ENCODE data around the gene TMEM273. TPM values are rescaled to one million over a fixed set of nuclear protein-coding genes. Genes with fewer than 3 reads are reported as not detected.

TMEM273 gene
- total and polyA plus RNA-seq, 2 of the 4 experiments (the other 2 are of a cell fraction) = not detected

GRCh38 chr10:49164559-49165188 is 23.5 kb downstream of the TMEM273 start:
- intact Hi-C loops (cut with micrococcal nuclease) = loop anchor here (1.0 to 10.0 kb wide), 3 partner anchors 183 to 507 kb away; no protein-coding TSS in a partner anchor
- no peak overlapping the region for H3K14ac ChIP-seq (replicated peaks; ENCODE audit: low read depth, low read length)
- ChIA-PET CTCF (interaction anchor here (0.9 to 1.1 kb wide), 4 partner anchors 10 to 189 kb away, joined by 3 to 5 read pairs (median 4); no protein-coding TSS in a partner anchor), POLR2A (ENCODE audit: unreplicated experiment) (no interaction called here)
- H3K9ac ChIP-seq (ENCODE audit: low read depth, low read length) = no peak overlapping the region
- peaks cover 13% of the 10 kb centered on the region for H3K4me1 ChIP-seq (ENCODE audit: control insufficient read depth, insufficient read depth, low read length)
- H3K4me2 ChIP-seq (ENCODE audit: low read depth, low read length) = no peak overlapping the region
- no peak overlapping the region for H3K27ac ChIP-seq (ENCODE audit: insufficient read depth, low read length)
- 75% methylated on average over 3 of the region's 9 CpGs; no CpG with 5 or more reads in 1 of the 2 experiments for WGBS, 2 experiments (ENCODE audit: extremely low coverage in 2 of 2, insufficient read length in 1 of 2)
- dilution Hi-C loops (cut with HindIII; ENCODE audit: low sequenced_read_pairs, unreplicated experiment) = no loop called here
- H3K27me3 ChIP-seq (ENCODE audit: control insufficient read depth, insufficient read depth, low read length) = no peaks in the 10 kb centered on the region
- DNase-seq (peak; percentile 35), ATAC-seq (ENCODE audit: low read depth) (0 out of 2 replicates have a peak, but pooled peaks have one; percentile 31)
- H2BK5ac ChIP-seq (ENCODE audit: low read depth, low read length, poor library complexity, severe bottlenecking) = no peak overlapping the region
- in situ Hi-C loops (cut with MboI; ENCODE audit: low sequenced_read_pairs) = no loop called here
- no peak overlapping the region for H4K91ac ChIP-seq (ENCODE audit: insufficient read depth, low read depth, low read length)
- no peak overlapping the region for H4K8ac ChIP-seq (ENCODE audit: low read depth in 2 of 2, low read length in 2 of 2)
- H4K20me1 ChIP-seq (ENCODE audit: insufficient read depth, low read length) = no peaks in the 10 kb centered on the region
- no peak overlapping the region for H3K4me3 ChIP-seq (ENCODE audit: insufficient read depth, low read depth, low read length)
- no peak overlapping the region for H2AFZ ChIP-seq (replicated peaks; ENCODE audit: low read length, poor library complexity)
- no peak overlapping the region for H3K18ac ChIP-seq (ENCODE audit: low read depth, low read length)
- H3K4ac ChIP-seq (ENCODE audit: low read depth, low read length) = no peak overlapping the region
- peak overlapping the region; percentile 8; the same call in 1 of the 2 replicates for H2AK5ac ChIP-seq (ENCODE audit: low read depth, low read length)
- H3K79me1 ChIP-seq (ENCODE audit: low read depth in 1 of 2, low read length in 2 of 2) = no peaks in the 10 kb centered on the region
- no peak overlapping the region for H2AK9ac ChIP-seq (replicated peaks; ENCODE audit: low read depth, low read length, poor library complexity)
- H3K56ac ChIP-seq (ENCODE audit: extremely low read depth, insufficient read depth, low read length) = no peak overlapping the region
- peaks cover 14% of the 10 kb centered on the region for H3K9me1 ChIP-seq (ENCODE audit: insufficient read depth, low read length)
- no peak overlapping the region for H2BK20ac ChIP-seq (ENCODE audit: low read depth, low read length)
- no peak overlapping the region for H2BK15ac ChIP-seq (ENCODE audit: low read depth, low read length)
- no peak for TF ChIP-seq MAFK (IDR thresholded peaks at IDR 0.05; ENCODE audit: low read depth, low read length)
- no peak for TF ChIP-seq POLR2A (IDR thresholded peaks at IDR 0.05; ENCODE audit: low read depth, low read length)
- TF ChIP-seq CHD1 (IDR thresholded peaks at IDR 0.05; ENCODE audit: low read depth, low read length) = no peak
- TF ChIP-seq FOS (IDR thresholded peaks at IDR 0.05; ENCODE audit: low read depth, low read length) = no peak
- TF ChIP-seq BHLHE40 (IDR thresholded peaks at IDR 0.05; ENCODE audit: low read depth, low read length) = no peak
- TF ChIP-seq, protein P1, sequence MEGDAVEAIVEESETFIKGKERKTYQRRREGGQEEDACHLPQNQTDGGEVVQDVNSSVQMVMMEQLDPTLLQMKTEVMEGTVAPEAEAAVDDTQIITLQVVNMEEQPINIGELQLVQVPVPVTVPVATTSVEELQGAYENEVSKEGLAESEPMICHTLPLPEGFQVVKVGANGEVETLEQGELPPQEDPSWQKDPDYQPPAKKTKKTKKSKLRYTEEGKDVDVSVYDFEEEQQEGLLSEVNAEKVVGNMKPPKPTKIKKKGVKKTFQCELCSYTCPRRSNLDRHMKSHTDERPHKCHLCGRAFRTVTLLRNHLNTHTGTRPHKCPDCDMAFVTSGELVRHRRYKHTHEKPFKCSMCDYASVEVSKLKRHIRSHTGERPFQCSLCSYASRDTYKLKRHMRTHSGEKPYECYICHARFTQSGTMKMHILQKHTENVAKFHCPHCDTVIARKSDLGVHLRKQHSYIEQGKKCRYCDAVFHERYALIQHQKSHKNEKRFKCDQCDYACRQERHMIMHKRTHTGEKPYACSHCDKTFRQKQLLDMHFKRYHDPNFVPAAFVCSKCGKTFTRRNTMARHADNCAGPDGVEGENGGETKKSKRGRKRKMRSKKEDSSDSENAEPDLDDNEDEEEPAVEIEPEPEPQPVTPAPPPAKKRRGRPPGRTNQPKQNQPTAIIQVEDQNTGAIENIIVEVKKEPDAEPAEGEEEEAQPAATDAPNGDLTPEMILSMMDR (conservative IDR thresholded peaks at IDR 0.05; ENCODE audit: low read depth, low read length) = peak; percentile 47
- TF ChIP-seq SMC3 (IDR thresholded peaks at IDR 0.05; ENCODE audit: low read depth, low read length) = peak; percentile 37; the same call in 1 of the 2 replicates
- no peak for TF ChIP-seq NFE2L2 (IDR thresholded peaks at IDR 0.05; ENCODE audit: low read depth, low read length)
- TF ChIP-seq RAD21 (IDR thresholded peaks at IDR 0.05; ENCODE audit: low read length) = peak; percentile 56
- TF ChIP-seq MXI1 (IDR thresholded peaks at IDR 0.05; ENCODE audit: borderline replicate concordance, low read depth, low read length) = no peak
- no TSS peak for BruUV-seq (replicated peaks)
- H3K23ac ChIP-seq (ENCODE audit: low read depth, low read length) = no peak overlapping the region
- peak overlapping the region; percentile 68; the same call in 1 of the 2 replicates for H2BK120ac ChIP-seq (ENCODE audit: low read depth, low read length)
- H3K9me3 ChIP-seq (ENCODE audit: control insufficient read depth, insufficient read depth, low read length) = no peaks in the 10 kb centered on the region
- no peak overlapping the region for H4K5ac ChIP-seq (ENCODE audit: low read depth, low read length)
- no peaks in the 10 kb centered on the region for H3K36me3 ChIP-seq (ENCODE audit: control insufficient read depth, insufficient read depth, low read length)
